GM12878 (cell line): ENCODE data around the gene SHLD1.

ENCODE experiments used
- ATF2 ChIP-seq: IDR thresholded peaks from 2 replicates; pipeline ENCODE4 v1.6.1; 2012; ENCODE audit warnings: low read length, inconsistent platforms
- BHLHE40 ChIP-seq, 2 experiments: fragments of 450-650 bp in 1 of 2; IDR thresholded peaks; 2 replicates each; pipeline ENCODE4 v1.6.1; 2011 to 2017; ENCODE audit warnings: low read depth in 2 of 2, borderline replicate concordance in 1 of 2, improper control_type of control experiment in 1 of 2, low read length in 1 of 2, mild to moderate bottlenecking in 1 of 2
- BMI1 ChIP-seq: fragments of 450-650 bp; IDR thresholded peaks from 2 replicates; pipeline ENCODE4 v1.6.1; 2016; ENCODE audit warnings: mild to moderate bottlenecking, moderate library complexity, borderline replicate concordance
- CTCF ChIP-seq, 3 experiments: IDR thresholded peaks in 2 of 3; conservative IDR thresholded peaks in 1 of 3; 2 replicates each; pipeline ENCODE4 v1.5.1; 2011; ENCODE audit warnings: low read depth in 3 of 3, low read length in 3 of 3, mild to moderate bottlenecking in 3 of 3, control low read depth in 2 of 3, moderate library complexity in 2 of 3, inconsistent platforms in 1 of 3, mixed read lengths in 1 of 3; ENCODE audit not compliant: control insufficient read depth in 2 of 3, insufficient read depth in 1 of 3; ENCODE audit errors: extremely low read depth in 1 of 3
- DPF2 ChIP-seq: fragments of 450-650 bp; IDR thresholded peaks from 2 replicates; pipeline ENCODE4 v1.6.1; 2017; ENCODE audit warnings: mild to moderate bottlenecking
- HCFC1 ChIP-seq: fragments of 150-350 bp; IDR thresholded peaks from 2 replicates; pipeline ENCODE4 v1.6.1; 2014; ENCODE audit warnings: low read length
- MTA2 ChIP-seq: fragments of 450-650 bp; IDR thresholded peaks from 2 replicates; pipeline ENCODE4 v1.6.1; 2016; ENCODE audit warnings: low read depth, mild to moderate bottlenecking, moderate library complexity
- MYC ChIP-seq: IDR thresholded peaks from 2 replicates; pipeline ENCODE4 v1.6.1; 2011; ENCODE audit warnings: mild to moderate bottlenecking, low read length, moderate library complexity, inconsistent platforms; ENCODE audit not compliant: insufficient read depth, insufficient replicate concordance, insufficient read length, severe bottlenecking
- PRDM15 ChIP-seq: fragments of 450-650 bp; formaldehyde crosslinking; IDR thresholded peaks from 2 replicates; pipeline ENCODE4 v1.4.0; 2020; ENCODE audit warnings: mild to moderate bottlenecking, moderate library complexity
- TAF1 ChIP-seq: IDR thresholded peaks from 2 replicates; pipeline ENCODE4 v1.6.1; 2011; ENCODE audit warnings: mild to moderate bottlenecking, low read depth, low read length, borderline replicate concordance
- TCF12 ChIP-seq: IDR thresholded peaks from 2 replicates; pipeline ENCODE4 v1.6.1; 2011; ENCODE audit warnings: low read depth, mild to moderate bottlenecking, low read length
- ZBED1 ChIP-seq: IDR thresholded peaks from 2 replicates; pipeline ENCODE4 v1.6.1; 2016; ENCODE audit warnings: borderline replicate concordance
- ZNF217 ChIP-seq: fragments of 450-650 bp; IDR thresholded peaks from 2 replicates; pipeline ENCODE4 v1.6.1; 2017; ENCODE audit warnings: antibody characterized with exemption, mild to moderate bottlenecking

- TF ChIP-seq TAF1 (no peak), BHLHE40 (IDR thresholded peaks at IDR 0.05; ENCODE audit: borderline replicate concordance in 1 of 2, low read depth in 2 of 2, low read length in 1 of 2) (no peak), TCF12 (no peak), CTCF (IDR thresholded peaks at IDR 0.05 in 2 of 3, conservative IDR thresholded peaks at IDR 0.05 in 1 of 3; ENCODE audit: control insufficient read depth in 2 of 3, extremely low read depth in 1 of 3, insufficient read depth in 1 of 3, low read depth in 3 of 3, low read length in 3 of 3) (no peak), ZNF217 (no peak), BMI1 (no peak), MTA2 (no peak), MYC (no peak), ATF2 (no peak), DPF2 (no peak), PRDM15 (CRISPR knock-in tag) (no peak), ZBED1 (no peak), HCFC1 (no peak)
Observed at GRCh38 chr20:5882166-5882565, 132.0 kb downstream of the SHLD1 start.
